SK-MEL-5 (cell line): Measurements from ENCODE around the gene SMAD3. TPM values are rescaled to one million over a fixed set of nuclear protein-coding genes. Genes with fewer than 3 reads are reported as not detected.
"Not testable (repeated sequence)": the region's sequence is repeated elsewhere in the genome, so short reads cannot be mapped to it uniquely, and the experiment has no call there.

Experiments used
- DNase-seq: peaks from one replicate; pipeline ENCODE4 v3.0.0-alpha.2; 2016; ENCODE audit warnings: low read depth, low spot score
- in situ Hi-C: cut with HindIII; loops from 2 replicates; pipeline ENCODE4 v1.10.0; 2016; ENCODE audit warnings: low sequenced_read_pairs, high pct_unique_total_duplicates, low pct_unique_long_range_greater_than_20kb
- polyA plus RNA-seq, 2 experiments: library from polyadenylated mRNA; depleted of rRNA; stranded (reverse); fragments of >200 nt; gene quantifications; 2 replicates each; pipeline ENCODE4 v1.2.3, GENCODE V29; 2015
- total RNA-seq: library from RNA; depleted of rRNA; stranded (reverse); fragments of >200 nt; shearing (Covaris generic); gene quantifications from 2 replicates; pipeline ENCODE4 v1.2.3, GENCODE V29; 2014; rRNA removed

The SMAD3 gene
- total RNA-seq, result 5.6 and 13.0 TPM in 2 replicates
- polyA plus RNA-seq (2015; cell fraction: cytosol; rRNA removed), result 21.5 and 26.8 TPM in 2 replicates
- 30.8 and 56.3 TPM in 2 replicates for polyA plus RNA-seq (2015; cell fraction: nucleus; rRNA removed)

DNA sequence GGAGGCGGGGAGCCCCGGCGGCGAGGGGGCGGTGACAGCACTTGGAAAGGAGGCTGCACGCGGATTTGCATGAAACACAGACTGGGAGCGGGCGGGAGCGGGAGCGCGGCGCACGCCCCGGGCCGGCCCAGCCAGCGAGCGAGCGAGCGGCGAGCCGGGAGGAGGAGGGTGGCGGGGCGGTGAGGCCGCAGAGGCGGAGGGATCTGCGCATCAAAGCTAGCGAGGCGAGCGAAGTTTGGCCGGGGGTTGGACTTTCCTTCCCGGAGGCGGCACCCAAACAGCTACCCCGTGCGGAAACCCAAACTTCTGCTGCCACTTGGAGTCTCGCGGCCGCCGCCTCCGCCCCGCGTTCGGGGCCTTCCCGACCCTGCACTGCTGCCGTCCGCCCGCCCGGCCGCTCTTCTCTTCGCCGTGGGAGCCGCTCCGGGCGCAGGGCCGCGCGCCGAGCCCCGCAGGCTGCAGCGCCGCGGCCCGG, at the start of gene SMAD3:
Gene SMAD3, plus strand, starts transcription at position 72 of the 475 bp plus-strand sequence. CDS start 553 bp downstream, outside the sequence.
- DNase-seq, result peak; percentile 80
- in situ Hi-C loops, result no loop called here

DNA sequence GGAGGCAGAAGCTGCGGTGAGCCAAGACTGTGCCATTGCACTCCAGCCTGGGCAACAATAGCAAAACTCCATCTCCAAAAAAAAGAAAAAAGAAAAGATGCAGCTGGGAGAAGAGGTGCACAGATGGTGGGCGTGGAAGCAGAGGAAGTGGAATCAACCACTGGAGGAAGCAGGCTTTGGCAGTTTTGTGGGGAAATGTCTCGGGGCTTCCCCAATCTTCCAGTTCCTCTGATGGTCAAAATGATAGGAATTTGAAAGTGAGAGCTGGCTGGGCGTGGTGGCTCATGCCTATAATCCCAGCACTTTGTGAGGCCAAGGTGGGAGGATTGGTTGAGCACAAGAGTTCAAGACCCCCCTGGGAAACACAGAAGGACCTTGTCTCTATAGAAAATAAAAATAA, 48.1 kb upstream of the SMAD3 start:
- in situ Hi-C loops, result no loop called here
- no peak for DNase-seq

DNA sequence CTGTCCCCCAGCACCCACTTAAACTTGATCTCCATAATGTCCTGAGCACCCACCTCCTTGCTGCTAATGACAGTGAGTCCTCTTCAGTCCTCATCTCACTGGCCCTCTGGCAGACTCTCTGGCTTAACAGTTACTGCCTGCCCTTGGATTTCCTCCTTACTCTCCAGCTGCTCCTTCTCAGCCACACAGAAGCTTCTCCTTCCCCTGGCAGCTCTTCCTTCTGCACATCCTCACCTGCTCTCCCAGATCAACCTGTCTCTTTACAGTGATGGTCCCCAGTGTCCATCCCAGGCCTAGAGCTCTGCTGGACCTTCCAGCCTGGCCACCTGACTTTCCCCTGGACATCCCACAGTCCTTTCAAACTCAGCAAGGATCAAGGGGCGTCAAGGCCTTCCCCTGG, 47.4 kb upstream of the SMAD3 start:
- in situ Hi-C loops, result no loop called here
- no peak for DNase-seq

DNA sequence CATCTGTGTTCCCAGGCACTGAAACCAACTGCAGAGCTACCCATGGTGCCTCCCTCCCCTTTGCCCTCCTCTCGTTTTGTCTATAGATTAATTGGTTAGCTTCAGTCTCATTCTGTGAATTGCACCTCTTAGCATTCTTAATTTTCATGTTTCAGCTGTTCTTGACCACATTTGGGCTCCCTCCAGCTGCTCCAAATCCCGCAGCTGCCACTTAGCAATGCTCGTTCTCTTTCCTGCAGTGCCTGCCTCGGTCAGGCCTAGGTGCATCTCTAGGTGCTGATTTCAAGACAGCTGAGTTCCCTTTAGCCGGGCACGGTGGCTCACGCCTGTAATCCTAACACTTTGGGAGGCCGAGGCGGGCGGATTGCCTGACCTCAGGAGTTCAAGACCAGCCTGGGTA, 47.0 kb upstream of the SMAD3 start:
- DNase-seq, result no peak
- in situ Hi-C loops, result no loop called here

DNA sequence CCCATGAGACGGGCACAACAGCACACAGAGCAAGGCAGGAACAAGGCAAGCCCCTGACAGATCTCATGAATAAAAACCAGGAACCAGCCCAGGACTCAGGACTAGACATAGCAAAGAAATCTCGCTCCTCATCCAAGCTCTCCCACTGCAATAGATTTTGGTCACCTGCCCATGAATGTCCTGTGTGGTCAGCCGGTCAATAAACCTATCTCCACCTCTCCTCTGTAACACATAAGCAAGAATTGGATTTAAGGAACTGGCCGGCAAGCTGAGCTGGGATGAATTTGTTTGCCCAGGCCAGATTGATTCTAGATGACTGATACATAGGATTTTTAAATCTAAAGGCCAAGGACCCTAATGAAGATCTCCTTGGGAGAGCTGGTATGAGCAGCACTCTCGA, 46.3 kb upstream of the SMAD3 start:
- in situ Hi-C loops, result no loop called here
- DNase-seq, result no peak

DNA sequence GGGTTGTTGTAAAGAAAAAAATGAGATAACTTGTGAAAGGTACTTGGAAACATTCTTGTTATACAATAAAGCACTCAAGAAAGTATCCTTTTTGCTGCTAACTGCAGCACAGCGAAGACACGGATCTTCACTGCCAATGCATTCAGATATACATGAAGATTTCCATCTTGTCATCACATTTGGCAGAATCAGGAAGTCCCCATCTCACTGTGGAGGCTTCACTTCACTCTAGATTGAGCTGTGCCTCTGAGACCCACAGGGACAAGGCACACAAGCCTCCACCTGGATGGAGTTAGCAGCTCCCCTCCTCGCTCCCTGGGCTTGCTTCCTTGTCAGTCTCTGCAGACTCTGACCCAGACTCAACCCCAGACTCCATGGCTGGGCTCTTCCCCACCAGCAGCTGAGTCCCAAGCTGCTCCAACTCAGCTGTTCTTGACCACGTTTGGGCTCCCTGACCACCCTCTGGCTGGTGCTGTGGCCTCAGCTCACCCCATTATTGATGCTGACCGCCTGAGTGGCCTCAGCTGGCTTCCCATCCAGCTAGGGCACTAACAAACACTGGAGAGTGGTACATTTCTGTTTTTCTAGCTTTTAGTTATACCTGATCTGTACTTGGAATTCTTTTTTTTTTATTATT, 45.4 kb upstream of the SMAD3 start:
- DNase-seq, result no peak
- in situ Hi-C loops, result no loop called here

DNA sequence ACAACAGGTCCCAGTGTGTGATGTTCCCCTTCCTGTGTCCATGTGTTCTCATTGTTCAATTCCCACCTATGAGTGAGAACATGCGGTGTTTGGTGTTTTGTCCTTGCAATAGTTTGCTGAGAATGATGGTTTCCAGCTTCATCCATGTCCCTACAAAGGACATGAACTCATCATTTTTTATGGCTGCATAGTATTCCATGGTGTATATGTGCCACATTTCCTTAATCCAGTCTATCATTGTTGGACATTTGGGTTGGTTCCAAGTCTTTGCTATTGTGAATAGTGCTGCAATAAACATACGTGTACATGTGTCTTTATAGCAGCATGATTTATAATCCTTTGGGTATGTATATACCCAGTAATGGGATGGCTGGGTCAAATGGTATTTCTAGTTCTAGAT, 44.7 kb upstream of the SMAD3 start:
- in situ Hi-C loops, DNase-seq: not testable (repeated sequence)

DNA sequence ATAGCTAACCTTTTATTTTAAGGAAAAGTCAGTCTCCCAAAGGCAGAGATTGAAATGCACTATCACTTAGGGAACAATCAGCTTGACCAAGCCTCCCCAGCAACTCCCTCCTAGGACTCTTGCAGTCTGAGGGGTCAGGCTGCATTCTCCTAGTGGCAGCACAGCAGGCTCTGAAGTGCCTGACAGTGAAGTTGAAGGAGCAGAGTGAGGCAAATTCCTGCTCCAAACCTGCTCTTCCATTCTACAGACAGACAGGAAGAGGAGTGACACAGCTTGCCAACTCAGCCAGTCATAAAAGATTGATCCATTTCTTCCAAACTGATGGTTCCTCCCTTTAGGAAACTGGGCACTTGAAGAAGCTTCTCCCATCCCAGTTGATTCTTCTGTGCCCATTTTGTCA, 43.9 kb upstream of the SMAD3 start:
- in situ Hi-C loops, result no loop called here
- DNase-seq, result no peak

DNA sequence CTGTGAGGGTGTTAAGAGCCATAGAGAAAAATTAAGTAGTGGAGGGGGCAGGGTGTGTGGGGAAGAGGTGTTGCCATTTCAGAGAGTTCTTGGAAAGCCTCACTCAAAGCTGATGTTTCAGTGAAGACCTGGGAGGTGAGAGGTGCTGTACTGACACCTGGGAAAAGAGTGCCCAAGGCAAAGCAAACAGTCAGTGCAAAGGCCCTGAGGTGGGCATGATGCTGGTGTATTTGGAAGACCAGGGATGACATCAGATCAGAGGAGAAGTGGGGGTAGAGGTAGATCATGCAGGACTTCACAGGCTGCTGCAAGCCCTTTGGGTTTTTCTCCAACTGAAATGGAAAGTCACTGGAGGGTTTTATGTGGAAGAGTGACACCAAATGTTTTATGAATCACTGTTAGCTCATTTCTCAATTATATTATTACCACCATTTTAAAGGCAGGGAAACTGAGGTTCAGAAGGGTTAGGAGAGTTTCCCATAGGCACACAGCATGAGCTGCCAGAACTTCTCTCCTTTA, 42.8 kb upstream of the SMAD3 start:
- in situ Hi-C loops, result no loop called here
- no peak for DNase-seq

DNA sequence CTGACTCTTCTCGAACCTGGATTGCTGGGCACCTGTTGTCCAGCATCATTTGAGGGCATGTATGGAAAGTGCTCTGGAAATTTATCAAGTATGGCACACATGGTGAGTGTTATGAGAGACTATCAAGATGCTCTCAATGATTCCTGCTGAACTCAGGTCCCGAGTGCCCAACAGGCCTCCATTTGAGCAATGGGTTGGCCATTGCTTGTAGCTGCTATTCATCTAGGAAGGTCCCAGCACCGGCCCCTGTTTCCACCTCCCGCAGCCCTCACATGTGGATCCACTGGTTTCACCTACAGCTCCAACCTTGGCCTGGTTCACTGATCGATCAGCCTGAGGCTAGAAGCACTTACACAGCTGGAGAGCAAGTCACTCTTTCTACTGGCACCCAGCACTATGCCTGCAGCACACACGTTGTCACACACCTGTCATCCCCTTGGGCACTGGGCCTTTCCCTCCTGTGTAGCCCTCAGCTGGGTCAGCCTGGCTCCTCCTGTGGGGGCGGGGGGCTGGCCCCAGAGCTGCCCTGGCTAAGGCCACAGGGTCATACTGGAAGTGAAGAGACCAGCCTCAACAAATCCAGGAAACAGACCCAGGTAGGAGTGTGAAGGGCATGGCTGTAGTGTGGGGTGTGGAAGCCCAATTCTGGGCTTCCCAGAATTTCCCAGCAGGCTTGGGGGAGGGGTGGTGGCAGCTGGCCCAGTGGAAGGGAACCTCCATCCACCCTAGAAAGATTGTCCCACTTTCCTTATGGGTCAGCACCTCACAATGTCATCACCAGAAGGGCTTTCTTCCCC, 41.7 kb upstream of the SMAD3 start:
- in situ Hi-C loops, result no loop called here
- no peak for DNase-seq

DNA sequence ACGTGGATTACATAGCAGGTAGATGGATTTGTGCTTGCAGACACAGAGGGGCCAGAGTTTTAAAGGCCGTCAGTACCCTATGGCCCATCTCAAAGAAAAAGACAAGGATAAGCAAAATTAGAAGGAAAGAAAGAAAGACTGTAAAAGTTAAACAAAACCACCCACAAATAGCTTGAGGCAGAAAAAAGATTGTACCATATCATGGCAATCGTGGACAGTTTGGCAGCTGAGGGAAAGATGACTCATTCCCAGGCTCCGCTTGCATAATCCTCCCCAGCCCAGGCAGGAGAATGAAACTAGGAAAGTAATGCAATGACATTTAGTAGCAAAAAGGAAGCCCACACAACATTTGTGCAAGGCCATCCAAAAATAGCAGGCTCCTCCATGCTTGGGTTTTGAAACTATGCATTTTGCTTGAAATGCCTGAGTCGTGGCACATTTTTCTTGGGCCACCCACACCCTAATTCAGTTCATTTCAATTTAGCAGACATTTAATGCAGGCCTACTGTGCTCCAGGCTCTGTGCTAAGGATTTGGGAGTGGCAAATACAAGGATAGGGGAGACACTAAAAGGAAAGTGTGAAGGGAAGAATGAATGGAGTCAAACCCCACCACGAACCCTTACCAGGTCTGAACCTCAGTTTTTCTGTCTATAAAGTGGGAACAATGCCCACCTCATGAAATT, 40.9 kb upstream of the SMAD3 start:
- in situ Hi-C loops, result no loop called here
- peak; percentile 93 for DNase-seq

DNA sequence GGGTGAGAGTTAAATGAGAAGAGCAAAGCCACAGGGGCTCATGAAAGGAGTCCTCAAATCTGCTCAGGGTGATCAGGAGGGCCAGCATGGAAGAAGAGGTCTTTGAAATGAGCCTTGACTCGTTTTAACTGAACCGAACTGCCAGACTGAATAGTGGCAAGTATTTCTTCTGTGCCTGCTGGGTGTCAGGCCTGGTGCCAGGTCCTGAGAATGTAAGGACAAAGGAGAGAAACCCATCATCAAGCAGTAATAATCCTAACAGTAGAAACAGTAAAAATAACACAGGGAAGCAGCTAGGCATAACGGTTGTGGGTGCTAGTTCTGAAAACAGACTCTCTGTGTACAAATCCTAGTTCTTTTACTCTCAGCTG, 40.4 kb upstream of the SMAD3 start:
- in situ Hi-C loops, result no loop called here
- no peak for DNase-seq

DNA sequence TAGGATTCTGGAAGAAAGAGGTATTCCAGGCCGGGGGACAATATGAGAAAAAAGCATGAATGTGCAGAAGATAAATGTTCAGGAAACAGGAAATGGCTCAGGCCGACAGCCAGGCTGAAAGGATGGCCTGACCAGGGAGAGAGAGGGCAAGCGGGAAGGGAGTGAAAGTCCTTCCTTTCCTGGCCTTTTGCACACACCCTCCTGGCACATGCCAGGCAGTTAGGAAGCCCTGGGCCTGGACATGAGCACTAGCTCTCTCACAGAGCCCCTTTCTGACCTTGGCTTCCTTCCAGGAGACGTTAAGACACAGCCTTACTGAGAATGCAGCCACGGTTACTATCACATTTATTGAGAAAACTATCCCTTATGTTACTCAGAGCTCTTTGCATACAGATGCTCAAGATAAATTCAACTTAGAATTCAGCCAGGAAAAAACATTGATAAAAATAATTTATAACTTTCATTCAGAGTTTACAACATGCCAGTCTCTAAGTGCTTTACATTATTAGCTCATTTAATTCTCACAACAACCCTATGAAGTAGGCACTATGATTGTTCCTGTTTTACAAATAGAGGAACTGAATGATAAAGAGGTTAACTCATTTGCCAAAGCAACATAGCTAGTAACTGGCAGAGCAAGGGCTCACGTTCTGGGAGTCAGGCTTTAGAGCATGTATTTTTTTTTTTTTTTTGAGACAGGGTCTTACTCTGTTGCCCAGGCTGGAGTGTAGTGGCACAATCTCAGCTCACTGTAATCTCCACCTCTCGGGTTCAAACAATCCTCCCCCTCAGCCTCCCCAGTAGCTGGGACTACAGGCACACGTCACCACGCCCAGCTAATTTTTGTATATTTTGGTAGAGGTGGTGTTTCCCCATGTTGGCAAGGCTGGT, 39.4 kb upstream of the SMAD3 start:
- peak; percentile 52 for DNase-seq
- in situ Hi-C loops, result no loop called here

DNA sequence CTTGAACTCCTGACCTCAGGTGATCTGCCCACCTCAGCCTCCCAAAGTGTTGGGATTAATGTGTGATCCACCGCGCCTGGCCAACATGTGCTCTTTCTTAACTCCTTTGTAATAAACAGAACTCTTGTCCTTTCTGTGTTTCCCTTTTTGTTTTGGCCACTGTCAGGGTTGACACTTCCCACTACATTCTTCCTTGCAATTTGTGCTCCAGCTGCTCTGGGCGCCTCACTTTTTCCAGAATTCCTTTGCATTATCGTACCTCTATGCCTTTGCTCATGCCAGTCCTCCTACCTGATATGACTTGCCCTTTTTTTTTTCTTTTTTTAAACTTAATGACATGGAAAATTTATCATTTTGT, 38.8 kb upstream of the SMAD3 start:
- in situ Hi-C loops, result no loop called here

DNA sequence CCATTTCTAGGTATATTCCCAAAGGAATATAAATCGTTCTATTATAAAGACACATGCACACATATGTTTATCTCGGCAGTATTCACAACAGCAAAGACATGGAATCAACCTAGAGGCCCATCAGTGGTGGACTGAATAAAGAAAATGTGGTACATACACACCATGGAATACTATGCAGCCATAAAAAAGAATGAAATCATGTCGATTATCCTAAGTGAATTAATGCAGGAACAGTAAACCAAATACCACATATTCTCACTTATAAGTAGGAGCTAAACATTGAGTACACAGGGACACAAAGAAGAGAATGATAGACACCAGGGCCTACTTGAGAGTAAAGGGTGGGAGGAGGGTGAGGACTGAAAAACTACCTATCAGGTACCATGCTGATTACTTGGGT, 37.0 kb upstream of the SMAD3 start:
- in situ Hi-C loops, DNase-seq: not testable (repeated sequence)

More for the DNA sequence above, 38.8 kb upstream of the SMAD3 start:
- DNase-seq, result no peak

DNA sequence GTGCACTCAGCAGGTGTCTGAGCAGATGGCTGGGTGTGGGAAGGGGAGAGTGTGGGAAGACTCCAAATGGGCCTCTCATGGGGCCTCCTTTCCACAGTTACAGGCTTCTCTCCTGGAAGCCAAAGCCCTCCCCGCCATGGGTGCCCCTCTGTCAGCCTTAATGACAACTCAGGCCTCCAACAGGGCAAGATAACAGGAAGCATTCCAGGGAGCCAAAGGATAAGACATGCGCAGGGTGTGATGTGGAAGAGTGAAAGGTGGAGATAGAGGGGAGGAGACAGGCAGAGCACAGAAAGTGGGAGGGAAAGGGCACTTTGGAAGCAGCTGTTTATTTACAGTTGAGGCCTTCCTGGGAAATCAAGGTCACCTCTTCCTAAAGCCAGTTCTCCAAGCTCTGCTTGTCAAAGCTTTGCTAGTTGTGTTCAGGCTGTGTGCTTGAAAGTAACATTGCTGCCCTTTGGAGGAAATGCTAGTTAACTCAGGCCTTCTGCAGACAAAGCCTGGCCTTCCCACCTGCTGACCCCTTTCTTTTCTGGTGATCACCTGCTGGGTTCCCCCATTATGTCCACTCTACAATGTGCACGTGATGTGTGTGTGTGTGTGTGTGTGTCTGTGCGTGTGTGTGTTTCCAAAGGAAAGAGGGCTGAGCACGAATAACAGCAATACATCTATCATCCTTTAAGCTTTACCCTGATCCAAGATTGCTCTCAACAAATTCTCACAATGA, 35.2 kb upstream of the SMAD3 start:
- in situ Hi-C loops, result no loop called here
- DNase-seq, result no peak

DNA sequence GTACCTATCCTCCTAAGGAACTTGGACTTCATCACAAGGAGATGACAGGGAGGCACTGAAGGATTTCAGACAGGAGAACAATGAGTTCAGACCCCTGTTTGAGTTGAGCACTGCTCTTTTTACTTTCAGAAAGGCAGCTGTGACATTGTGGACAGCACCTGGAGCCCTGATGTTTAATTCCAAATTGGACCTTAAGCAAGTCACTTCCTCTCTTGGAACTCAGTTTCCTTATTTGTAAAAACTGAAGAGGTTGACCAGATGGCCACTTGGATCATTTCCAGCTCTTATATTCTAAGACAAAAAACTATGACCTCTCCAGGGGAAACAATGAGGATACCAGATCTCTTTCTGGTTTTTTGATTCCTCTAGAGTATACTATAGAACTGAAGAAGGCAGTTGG, 34.1 kb upstream of the SMAD3 start:
- in situ Hi-C loops, result no loop called here
- no peak for DNase-seq
